BJ (cell line): ENCODE measurements around the gene GSTO2. TPM values are rescaled to one million over a fixed set of nuclear protein-coding genes. Genes with fewer than 3 reads are reported as not detected.
"Not testable (repeated sequence)": the region's sequence is repeated elsewhere in the genome, so short reads cannot be mapped to it uniquely, and the experiment has no call there.

ENCODE experiments used
- CTCF ChIA-PET: fragments of 350-600 bp; formaldehyde crosslinking; extraction: SDS; loops from one replicate; lab custom pipeline; 2021; ENCODE audit warnings: antibody characterized with exemption, inconsistent platforms; lab: Yijun Ruan, JAX
- POLR2A ChIA-PET: fragments of 300-600 bp; sonication (Branson Sonifier 250); formaldehyde crosslinking; extraction: SDS; loops from one replicate; lab custom pipeline; 2021; ENCODE audit warnings: antibody characterized with exemption; lab: Charles Lee
- DNase-seq: peaks from one replicate; pipeline ENCODE4 v3.0.0-alpha.2; 2011; ENCODE audit warnings: low read depth
- H3K27me3 ChIP-seq: 2 replicates; pipeline ENCODE4 v1.6.0; 2011; ENCODE audit warnings: low read length; ENCODE audit not compliant: control insufficient read depth, insufficient read depth
- H3K36me3 ChIP-seq: 2 replicates; pipeline ENCODE4 v1.5.1; 2011; ENCODE audit warnings: low read length; ENCODE audit not compliant: control insufficient read depth, insufficient read depth
- H3K4me3 ChIP-seq: 2 replicates; pipeline ENCODE4 v1.5.1; 2011; ENCODE audit warnings: low read depth, mild to moderate bottlenecking, control low read depth, low read length
- polyA plus RNA-seq: library from polyadenylated mRNA; depleted of rRNA; stranded (reverse); fragments of >200 nt; gene quantifications from 2 replicates; pipeline ENCODE4 v1.2.3, GENCODE V29; 2011
- TF ChIP-seq, protein P1 (sequence below): IDR thresholded peaks from 2 replicates; pipeline ENCODE4 v1.5.1; 2011; ENCODE audit warnings: low read depth, mild to moderate bottlenecking, control low read depth, inconsistent platforms, low read length, moderate library complexity; ENCODE audit not compliant: insufficient read depth

GSTO2 gene
- polyA plus RNA-seq, 1 experiment = 4.9 TPM

DNA sequence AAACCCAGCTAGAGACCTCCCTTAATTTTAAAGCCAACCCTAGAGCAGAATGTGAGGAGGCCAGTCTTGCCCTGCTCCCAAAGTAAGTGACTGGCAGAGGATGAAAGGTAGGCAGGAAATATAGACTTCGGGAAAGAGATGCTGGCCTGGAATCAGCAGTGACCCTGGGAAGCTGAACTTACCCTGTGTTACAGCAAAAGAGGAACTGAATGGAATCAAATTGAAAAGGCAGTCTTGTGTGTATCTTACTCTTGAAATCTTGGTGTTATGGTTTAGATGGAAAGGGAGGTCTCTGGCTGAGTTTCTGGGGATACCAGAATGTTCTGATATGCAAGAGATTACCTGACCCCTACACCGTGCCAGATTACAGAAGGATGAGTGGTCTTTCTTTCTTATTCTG, 28.9 kb upstream of the GSTO2 start:
- peaks cover 7% of the 10 kb centered on the region for H3K27me3 ChIP-seq
- no peak overlapping the region for H3K4me3 ChIP-seq
- no peaks in the 10 kb centered on the region for H3K36me3 ChIP-seq
- ChIA-PET CTCF (no interaction called here), POLR2A (no interaction called here)
- TF ChIP-seq, protein P1, sequence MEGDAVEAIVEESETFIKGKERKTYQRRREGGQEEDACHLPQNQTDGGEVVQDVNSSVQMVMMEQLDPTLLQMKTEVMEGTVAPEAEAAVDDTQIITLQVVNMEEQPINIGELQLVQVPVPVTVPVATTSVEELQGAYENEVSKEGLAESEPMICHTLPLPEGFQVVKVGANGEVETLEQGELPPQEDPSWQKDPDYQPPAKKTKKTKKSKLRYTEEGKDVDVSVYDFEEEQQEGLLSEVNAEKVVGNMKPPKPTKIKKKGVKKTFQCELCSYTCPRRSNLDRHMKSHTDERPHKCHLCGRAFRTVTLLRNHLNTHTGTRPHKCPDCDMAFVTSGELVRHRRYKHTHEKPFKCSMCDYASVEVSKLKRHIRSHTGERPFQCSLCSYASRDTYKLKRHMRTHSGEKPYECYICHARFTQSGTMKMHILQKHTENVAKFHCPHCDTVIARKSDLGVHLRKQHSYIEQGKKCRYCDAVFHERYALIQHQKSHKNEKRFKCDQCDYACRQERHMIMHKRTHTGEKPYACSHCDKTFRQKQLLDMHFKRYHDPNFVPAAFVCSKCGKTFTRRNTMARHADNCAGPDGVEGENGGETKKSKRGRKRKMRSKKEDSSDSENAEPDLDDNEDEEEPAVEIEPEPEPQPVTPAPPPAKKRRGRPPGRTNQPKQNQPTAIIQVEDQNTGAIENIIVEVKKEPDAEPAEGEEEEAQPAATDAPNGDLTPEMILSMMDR = no peak
- no peak for DNase-seq

DNA sequence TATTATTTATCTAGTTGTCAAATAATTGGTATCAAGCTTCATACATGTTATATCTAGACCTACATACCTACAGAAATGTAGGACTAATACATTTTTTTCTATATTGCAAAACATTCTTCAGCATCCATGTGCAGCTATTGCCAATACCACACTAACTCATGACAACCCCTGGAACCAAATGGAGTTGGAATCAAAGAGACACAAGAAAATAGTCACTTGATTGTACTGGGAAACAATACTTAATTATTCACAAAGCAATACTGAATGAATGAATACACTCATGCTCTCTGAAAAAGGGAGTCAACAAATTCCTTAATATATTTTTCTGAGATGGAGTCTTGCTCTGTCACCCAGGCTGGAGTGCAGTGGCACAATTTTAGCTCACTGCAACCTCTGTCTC, 26.4 kb upstream of the GSTO2 start:
- ChIA-PET POLR2A (no interaction called here), CTCF (interaction anchor here (1.1 kb wide), 1 partner anchor 9 kb away, joined by 3 read pairs; no protein-coding TSS in a partner anchor)
- Histone ChIP-seq H3K27me3 (peaks cover 7% of the 10 kb centered on the region), H3K4me3 (no peak overlapping the region), H3K36me3 (no peaks in the 10 kb centered on the region)
- TF ChIP-seq, protein P1 = no peak
- no peak for DNase-seq

DNA sequence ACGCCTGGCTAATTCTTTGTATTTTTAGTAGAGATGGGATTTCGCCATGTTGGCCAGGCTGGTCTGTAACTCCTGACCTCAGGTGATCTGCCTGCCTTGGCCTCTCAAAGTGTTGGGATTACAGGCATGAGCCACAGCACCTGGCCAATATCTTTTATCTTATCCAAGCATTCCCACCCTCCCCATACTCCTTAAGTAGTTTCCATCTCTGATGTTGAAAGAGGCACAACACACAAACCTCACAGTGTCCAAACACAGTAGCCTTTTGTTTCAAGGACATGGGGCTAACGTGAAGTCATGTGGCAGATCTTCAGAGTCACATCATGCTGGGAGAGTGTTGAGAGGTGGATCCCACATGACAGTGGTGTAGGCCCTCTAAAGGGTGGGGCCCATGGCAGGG, 26.0 kb upstream of the GSTO2 start:
- H3K4me3 ChIP-seq, H3K27me3 ChIP-seq, DNase-seq, H3K36me3 ChIP-seq, CTCF ChIA-PET, POLR2A ChIA-PET: not testable (repeated sequence)

DNA sequence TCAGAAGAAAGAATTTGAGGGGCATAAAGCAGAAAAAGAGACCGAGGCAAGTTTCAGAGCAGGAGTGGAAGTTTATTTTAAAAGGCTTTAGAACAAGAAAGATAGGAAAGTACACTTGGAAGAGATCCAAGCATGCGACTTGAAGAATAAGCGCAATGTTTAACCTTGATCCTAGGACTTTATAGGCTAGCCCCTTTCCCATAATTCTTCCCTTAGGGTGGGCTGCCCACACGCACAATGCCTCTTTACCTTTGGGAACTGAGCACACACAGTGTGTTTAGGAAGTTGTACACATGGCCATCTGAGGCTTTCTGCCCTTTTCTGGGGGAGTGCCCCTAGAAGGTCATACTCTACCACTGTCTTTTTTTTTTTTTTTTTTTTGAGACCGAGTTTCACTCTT, 25.5 kb upstream of the GSTO2 start:
- TF ChIP-seq, protein P1 = no peak
- CTCF ChIA-PET = no interaction called here
- POLR2A ChIA-PET = no interaction called here
- H3K36me3 ChIP-seq = no peaks in the 10 kb centered on the region
- peaks cover 7% of the 10 kb centered on the region for H3K27me3 ChIP-seq
- no peak for DNase-seq
- no peak overlapping the region for H3K4me3 ChIP-seq

DNA sequence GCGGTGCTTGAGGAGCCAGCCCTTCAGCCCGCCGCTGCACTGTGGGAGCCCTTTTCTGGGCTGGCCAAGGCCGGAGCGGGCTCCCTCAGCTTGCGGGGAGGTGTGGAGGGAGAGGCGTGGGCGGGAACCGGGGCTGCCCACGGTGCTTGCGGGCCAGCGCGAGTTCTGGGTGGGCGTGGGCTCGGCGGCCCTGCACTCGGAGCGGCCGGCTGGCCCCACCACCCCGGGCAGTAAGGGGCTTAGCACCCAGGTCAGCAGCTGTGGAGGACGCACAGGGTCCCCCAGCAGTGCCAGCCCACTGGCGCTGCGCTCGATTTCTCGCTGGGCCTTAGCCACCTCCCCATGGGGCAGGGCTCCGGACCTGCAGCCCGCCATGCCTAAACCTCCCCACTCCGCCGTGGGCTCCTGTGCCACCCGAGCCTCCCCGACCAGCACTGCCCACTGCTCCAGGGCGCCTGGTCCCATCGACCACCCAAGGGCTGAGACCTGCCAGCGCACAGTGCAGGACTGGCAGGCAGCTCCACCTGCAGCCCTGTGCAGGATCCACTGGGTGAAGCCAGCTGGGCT, 23.8 kb upstream of the GSTO2 start:
- POLR2A ChIA-PET = no interaction called here
- DNase-seq = no peak
- TF ChIP-seq, protein P1 = no peak
- CTCF ChIA-PET = interaction anchor here (0.7 kb wide), 1 partner anchor 10 kb away, joined by 3 read pairs; no protein-coding TSS in a partner anchor
- Histone ChIP-seq H3K36me3 (no peaks in the 10 kb centered on the region), H3K27me3 (peaks cover 6% of the 10 kb centered on the region), H3K4me3 (no peak overlapping the region)

DNA sequence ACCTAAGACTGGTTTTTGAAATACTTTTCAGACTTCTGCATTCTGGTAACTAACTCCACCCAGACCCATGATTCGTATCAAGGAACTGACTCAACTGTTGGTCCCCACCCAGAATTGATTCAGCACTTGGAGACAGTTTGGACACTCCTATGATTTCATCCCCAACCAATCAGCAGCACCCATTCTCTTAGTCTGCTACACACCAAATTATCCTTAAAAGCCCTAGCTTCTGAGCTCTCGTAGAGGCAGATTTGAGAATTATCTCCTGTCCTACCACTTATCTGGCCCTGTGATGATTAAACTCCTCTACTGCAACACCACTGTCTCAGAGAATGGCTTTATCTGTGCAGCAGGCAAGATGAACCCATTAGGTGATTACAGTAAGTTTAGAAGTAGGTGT, 22.0 kb upstream of the GSTO2 start:
- ChIA-PET CTCF (no interaction called here), POLR2A (no interaction called here)
- H3K27me3 ChIP-seq = peaks cover 1% of the 10 kb centered on the region; the same call in 1 of the 2 replicates
- no peak for DNase-seq
- no peaks in the 10 kb centered on the region for H3K36me3 ChIP-seq
- H3K4me3 ChIP-seq = no peak overlapping the region
- TF ChIP-seq, protein P1 = no peak
